ENCODE data around the gene TRIM17.

TRIM17 gene

DNA sequence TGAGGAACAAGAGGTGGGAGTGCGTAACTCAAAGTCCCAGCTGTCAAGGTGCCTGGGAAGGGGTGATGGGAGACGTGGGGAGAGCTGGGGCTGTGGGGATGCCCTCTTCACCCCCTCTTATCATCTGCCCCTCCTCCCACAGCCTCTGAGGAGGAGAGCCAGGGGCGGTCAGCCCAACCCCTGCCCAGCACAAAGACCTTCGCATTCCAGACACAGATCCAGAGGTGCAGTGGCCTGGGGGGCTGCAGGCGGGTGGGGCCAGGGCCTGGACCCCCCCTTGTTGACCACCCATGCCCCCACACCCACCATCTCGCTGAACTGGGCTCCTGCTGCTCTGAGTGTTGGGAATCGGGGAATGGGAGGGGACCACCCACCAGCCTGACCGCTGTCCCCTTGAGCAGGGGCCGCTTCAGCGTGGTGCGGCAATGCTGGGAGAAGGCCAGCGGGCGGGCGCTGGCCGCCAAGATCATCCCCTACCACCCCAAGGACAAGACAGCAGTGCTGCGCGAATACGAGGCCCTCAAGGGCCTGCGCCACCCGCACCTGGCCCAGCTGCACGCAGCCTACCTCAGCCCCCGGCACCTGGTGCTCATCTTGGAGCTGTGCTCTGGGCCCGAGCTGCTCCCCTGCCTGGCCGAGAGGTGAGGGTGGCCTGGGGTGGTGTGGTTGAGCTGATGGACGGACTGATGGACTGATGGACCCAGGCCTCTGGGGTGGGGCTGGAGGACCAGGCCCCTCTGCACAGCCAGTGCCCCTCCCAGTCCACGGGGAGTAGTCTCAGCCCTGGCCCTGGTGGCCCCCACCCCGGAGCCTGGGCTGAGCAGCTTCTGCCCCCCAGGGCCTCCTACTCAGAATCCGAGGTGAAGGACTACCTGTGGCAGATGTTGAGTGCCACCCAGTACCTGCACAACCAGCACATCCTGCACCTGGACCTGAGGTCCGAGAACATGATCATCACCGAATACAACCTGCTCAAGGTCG lies 39.7 kb downstream of the TRIM17 start:
- no peaks in the 10 kb centered on the region for H3K79me2 ChIP-seq (ENCODE audit: control insufficient read depth, insufficient read depth, low read length, unreplicated experiment)
- H3K36me3 ChIP-seq (ENCODE audit: insufficient read depth, low read length) = no peaks in the 10 kb centered on the region
- no peak overlapping the region for H2AFZ ChIP-seq (ENCODE audit: low read length, unreplicated experiment)
- no peak overlapping the region for H3K4me3 ChIP-seq (ENCODE audit: low read depth, low read length)
- H3K27ac ChIP-seq (ENCODE audit: low read depth, low read length) = no peak overlapping the region
- H3K4me1 ChIP-seq (ENCODE audit: control insufficient read depth, insufficient read depth, low read length, unreplicated experiment) = peaks cover 13% of the 10 kb centered on the region
- H3K27me3 ChIP-seq (ENCODE audit: insufficient read depth, low read length) = peaks cover 4% of the 10 kb centered on the region; the same call in 1 of the 2 replicates

GRCh38 chr1:228376262-228376628 lies 40.4 kb downstream of the TRIM17 start:
- H3K27me3 ChIP-seq (ENCODE audit: insufficient read depth, low read length) = peaks cover 3% of the 10 kb centered on the region; the same call in 1 of the 2 replicates
- H3K4me1 ChIP-seq (ENCODE audit: control insufficient read depth, insufficient read depth, low read length, unreplicated experiment) = peaks cover 13% of the 10 kb centered on the region
- H3K27ac ChIP-seq (ENCODE audit: low read depth, low read length) = no peak overlapping the region
- H3K79me2 ChIP-seq (ENCODE audit: control insufficient read depth, insufficient read depth, low read length, unreplicated experiment) = no peaks in the 10 kb centered on the region
- H2AFZ ChIP-seq (ENCODE audit: low read length, unreplicated experiment) = no peak overlapping the region
- H3K36me3 ChIP-seq (ENCODE audit: insufficient read depth, low read length) = no peaks in the 10 kb centered on the region
- no peak overlapping the region for H3K4me3 ChIP-seq (ENCODE audit: low read depth, low read length)

GRCh38 chr1:228375578-228376261 lies 40.9 kb downstream of the TRIM17 start:
- Histone ChIP-seq H3K27me3 (ENCODE audit: insufficient read depth, low read length) (no peaks in the 10 kb centered on the region), H3K4me3 (ENCODE audit: low read depth, low read length) (no peak overlapping the region), H2AFZ (ENCODE audit: low read length, unreplicated experiment) (no peak overlapping the region), H3K79me2 (ENCODE audit: control insufficient read depth, insufficient read depth, low read length, unreplicated experiment) (no peaks in the 10 kb centered on the region), H3K36me3 (ENCODE audit: insufficient read depth, low read length) (no peaks in the 10 kb centered on the region), H3K4me1 (ENCODE audit: control insufficient read depth, insufficient read depth, low read length, unreplicated experiment) (peaks cover 13% of the 10 kb centered on the region), H3K27ac (ENCODE audit: low read depth, low read length) (peak overlapping the region; percentile 74)

DNA sequence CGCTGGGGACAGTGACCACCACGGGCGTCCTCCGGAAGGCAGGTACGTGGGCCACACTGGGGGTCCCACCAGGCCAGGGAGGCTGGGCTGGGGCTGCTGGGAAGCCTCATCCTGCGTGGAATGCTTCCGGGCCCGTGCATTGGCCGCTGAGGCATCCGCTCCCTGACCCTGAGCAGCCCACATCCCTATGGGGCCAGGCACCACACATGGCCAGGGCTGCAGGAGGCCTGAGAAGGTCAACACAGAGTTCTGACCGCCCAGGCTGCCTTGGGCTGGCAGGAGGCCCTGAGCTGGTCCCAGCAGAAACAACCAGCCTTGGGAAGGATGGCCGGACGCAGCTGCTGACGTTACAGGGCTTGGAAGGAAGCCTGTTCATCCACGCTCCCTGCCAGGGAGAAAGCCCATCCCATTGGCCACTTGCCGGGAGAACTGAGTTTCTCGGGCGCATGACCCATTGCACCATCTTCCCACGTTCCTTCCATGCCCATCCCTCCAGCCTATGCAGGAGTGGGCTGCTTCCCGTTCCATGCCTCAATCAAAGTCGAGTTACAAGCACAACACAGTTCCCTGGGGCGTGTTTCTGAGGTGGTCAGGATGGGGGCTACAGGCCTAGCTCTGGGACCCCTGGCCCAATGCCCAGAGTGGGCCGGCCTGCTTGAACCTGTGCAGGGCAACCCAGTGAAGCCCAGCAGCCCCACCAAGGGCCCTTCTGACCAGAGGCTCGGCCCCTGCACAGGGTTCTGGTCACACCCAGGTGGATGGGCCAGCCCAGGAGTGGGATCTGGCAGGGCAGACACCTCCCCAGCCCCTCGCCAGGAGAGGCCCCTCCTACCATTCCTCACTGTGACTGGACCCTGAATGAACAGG lies 41.7 kb downstream of the TRIM17 start:
- H3K36me3 ChIP-seq (ENCODE audit: insufficient read depth, low read length) = no peaks in the 10 kb centered on the region
- H3K4me3 ChIP-seq (ENCODE audit: low read depth, low read length) = no peak overlapping the region
- no peaks in the 10 kb centered on the region for H3K79me2 ChIP-seq (ENCODE audit: control insufficient read depth, insufficient read depth, low read length, unreplicated experiment)
- peak overlapping the region; percentile 34 for H2AFZ ChIP-seq (ENCODE audit: low read length, unreplicated experiment)
- H3K4me1 ChIP-seq (ENCODE audit: control insufficient read depth, insufficient read depth, low read length, unreplicated experiment) = peaks cover 13% of the 10 kb centered on the region
- H3K27me3 ChIP-seq (ENCODE audit: insufficient read depth, low read length) = no peaks in the 10 kb centered on the region
- H3K27ac ChIP-seq (ENCODE audit: low read depth, low read length) = peak overlapping the region; percentile 74

- Histone ChIP-seq H3K36me3 (ENCODE audit: insufficient read depth, low read length) (no peaks in the 10 kb centered on the region), H2AFZ (ENCODE audit: low read length, unreplicated experiment) (no peak overlapping the region), H3K27ac (ENCODE audit: low read depth, low read length) (peak overlapping the region; percentile 60; the same call in 1 of the 2 replicates), H3K27me3 (ENCODE audit: insufficient read depth, low read length) (no peaks in the 10 kb centered on the region), H3K4me1 (ENCODE audit: control insufficient read depth, insufficient read depth, low read length, unreplicated experiment) (peaks cover 13% of the 10 kb centered on the region), H3K4me3 (ENCODE audit: low read depth, low read length) (no peak overlapping the region), H3K79me2 (ENCODE audit: control insufficient read depth, insufficient read depth, low read length, unreplicated experiment) (no peaks in the 10 kb centered on the region)
Observed at GRCh38 chr1:228373681-228374571, 42.7 kb downstream of the TRIM17 start.

DNA sequence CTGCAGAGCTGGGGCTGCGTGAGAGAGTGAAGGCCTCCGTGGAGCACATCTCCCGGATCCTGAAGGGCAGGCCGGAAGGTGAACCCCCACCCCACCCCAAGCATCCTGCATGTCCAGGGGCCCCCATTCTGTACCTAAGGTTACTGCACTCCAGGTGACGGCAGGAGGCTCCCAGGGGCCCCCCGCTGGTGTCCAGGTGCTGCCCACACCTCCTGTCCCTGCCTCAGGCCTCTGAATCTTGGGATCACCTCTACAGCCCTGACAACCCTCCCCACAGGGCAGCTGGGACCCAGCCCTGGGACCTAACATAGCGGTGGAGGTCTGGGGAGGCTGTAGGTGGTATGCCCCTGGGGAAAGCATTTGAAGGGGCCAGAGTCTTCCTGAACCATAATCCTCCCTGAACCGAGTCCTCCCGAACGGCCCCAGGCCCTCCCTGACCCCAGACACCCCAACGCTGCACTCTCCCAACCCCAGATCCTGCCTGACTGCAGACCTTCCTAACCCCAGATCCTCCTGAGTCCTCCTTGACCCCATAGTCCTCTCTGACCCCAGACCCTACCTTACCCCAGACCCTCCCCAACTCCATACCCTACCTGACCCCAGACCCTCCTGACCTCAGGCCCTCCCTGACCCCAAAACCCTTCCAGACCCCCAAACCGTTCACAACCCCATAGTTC lies 43.5 kb downstream of the TRIM17 start:
- H2AFZ ChIP-seq (ENCODE audit: low read length, unreplicated experiment) = no peak overlapping the region
- H3K4me3 ChIP-seq (ENCODE audit: low read depth, low read length) = no peak overlapping the region
- H3K27me3 ChIP-seq (ENCODE audit: insufficient read depth, low read length) = no peaks in the 10 kb centered on the region

DNA sequence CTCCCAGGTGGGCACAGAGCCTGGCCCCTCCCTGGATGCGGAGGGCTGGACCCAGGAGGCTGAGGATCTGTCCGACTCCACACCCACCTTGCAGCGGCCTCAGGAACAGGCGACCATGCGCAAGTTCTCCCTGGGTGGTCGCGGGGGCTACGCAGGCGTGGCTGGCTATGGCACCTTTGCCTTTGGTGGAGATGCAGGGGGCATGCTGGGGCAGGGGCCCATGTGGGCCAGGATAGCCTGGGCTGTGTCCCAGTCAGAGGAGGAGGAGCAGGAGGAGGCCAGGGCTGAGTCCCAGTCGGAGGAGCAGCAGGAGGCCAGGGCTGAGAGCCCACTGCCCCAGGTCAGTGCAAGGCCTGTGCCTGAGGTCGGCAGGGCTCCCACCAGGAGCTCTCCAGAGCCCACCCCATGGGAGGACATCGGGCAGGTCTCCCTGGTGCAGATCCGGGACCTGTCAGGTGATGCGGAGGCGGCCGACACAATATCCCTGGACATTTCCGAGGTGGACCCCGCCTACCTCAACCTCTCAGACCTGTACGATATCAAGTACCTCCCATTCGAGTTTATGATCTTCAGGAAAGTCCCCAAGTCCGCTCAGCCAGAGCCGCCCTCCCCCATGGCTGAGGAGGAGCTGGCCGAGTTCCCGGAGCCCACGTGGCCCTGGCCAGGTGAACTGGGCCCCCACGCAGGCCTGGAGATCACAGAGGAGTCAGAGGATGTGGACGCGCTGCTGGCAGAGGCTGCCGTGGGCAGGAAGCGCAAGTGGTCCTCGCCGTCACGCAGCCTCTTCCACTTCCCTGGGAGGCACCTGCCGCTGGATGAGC lies 44.3 kb downstream of the TRIM17 start:
- Histone ChIP-seq H3K79me2 (ENCODE audit: control insufficient read depth, insufficient read depth, low read length, unreplicated experiment) (no peaks in the 10 kb centered on the region), H3K36me3 (ENCODE audit: insufficient read depth, low read length) (no peaks in the 10 kb centered on the region), H3K27ac (ENCODE audit: low read depth, low read length) (no peak overlapping the region), H2AFZ (ENCODE audit: low read length, unreplicated experiment) (no peak overlapping the region), H3K4me3 (ENCODE audit: low read depth, low read length) (no peak overlapping the region), H3K27me3 (ENCODE audit: insufficient read depth, low read length) (no peaks in the 10 kb centered on the region), H3K4me1 (ENCODE audit: control insufficient read depth, insufficient read depth, low read length, unreplicated experiment) (peaks cover 13% of the 10 kb centered on the region)

More for the DNA sequence above, 43.5 kb downstream of the TRIM17 start:
- no peak overlapping the region for H3K27ac ChIP-seq (ENCODE audit: low read depth, low read length)
- H3K4me1 ChIP-seq (ENCODE audit: control insufficient read depth, insufficient read depth, low read length, unreplicated experiment) = peaks cover 13% of the 10 kb centered on the region
- no peaks in the 10 kb centered on the region for H3K36me3 ChIP-seq (ENCODE audit: insufficient read depth, low read length)
- no peaks in the 10 kb centered on the region for H3K79me2 ChIP-seq (ENCODE audit: control insufficient read depth, insufficient read depth, low read length, unreplicated experiment)

GRCh38 chr1:228371741-228372182 lies 44.9 kb downstream of the TRIM17 start:
- no peak overlapping the region for H3K4me3 ChIP-seq (ENCODE audit: low read depth, low read length)
- no peak overlapping the region for H3K27ac ChIP-seq (ENCODE audit: low read depth, low read length)
- no peak overlapping the region for H2AFZ ChIP-seq (ENCODE audit: low read length, unreplicated experiment)
- no peaks in the 10 kb centered on the region for H3K79me2 ChIP-seq (ENCODE audit: control insufficient read depth, insufficient read depth, low read length, unreplicated experiment)
- H3K27me3 ChIP-seq (ENCODE audit: insufficient read depth, low read length) = no peaks in the 10 kb centered on the region
- peaks cover 13% of the 10 kb centered on the region for H3K4me1 ChIP-seq (ENCODE audit: control insufficient read depth, insufficient read depth, low read length, unreplicated experiment)
- no peaks in the 10 kb centered on the region for H3K36me3 ChIP-seq (ENCODE audit: insufficient read depth, low read length)

Measured in ACC112 (cell line).